Endometrium (tissue), 2 donors: ENCODE measurements around the gene MAP3K12.
"Not testable (repeated sequence)": the region's sequence is repeated elsewhere in the genome, so short reads cannot be mapped to it uniquely, and the experiment has no call there.

Experiments used
- FAIRE-seq: peaks from 2 replicates; lab custom pipeline; 2012; peaks lifted over from hg19 to GRCh38; lab: Jason Lieb, UNC
- donor health status: control.
- donor health status: control.

MAP3K12 gene

GRCh38 chr12:53499266-53500141 lies at the start of gene MAP3K12:
TSS of gene MAP3K12 (minus strand) at chr12:53499458. CDS start at chr12:53487391, 12,067 bp downstream.
- no peak for FAIRE-seq

GRCh38 chr12:53548354-53548753 lies 49.1 kb upstream of the MAP3K12 start:
- not testable (repeated sequence) for FAIRE-seq

- FAIRE-seq: no peak
These were observed 44.3 kb upstream of the MAP3K12 start for GRCh38 chr12:53543539-53543938.

GRCh38 chr12:53539526-53539925 lies 40.3 kb upstream of the MAP3K12 start:
- FAIRE-seq: no peak

- no peak for FAIRE-seq
These were observed 39.0 kb upstream of the MAP3K12 start for GRCh38 chr12:53538209-53538689.

GRCh38 chr12:53536962-53537361 lies 37.7 kb upstream of the MAP3K12 start:
- FAIRE-seq: no peak

- FAIRE-seq: no peak
These were observed 34.2 kb upstream of the MAP3K12 start for GRCh38 chr12:53533471-53533870.

GRCh38 chr12:53532524-53533445 lies 33.5 kb upstream of the MAP3K12 start:
- no peak for FAIRE-seq

- no peak for FAIRE-seq
These were observed 32.8 kb upstream of the MAP3K12 start for GRCh38 chr12:53532021-53532420.

- no peak for FAIRE-seq
These were observed 31.7 kb upstream of the MAP3K12 start for GRCh38 chr12:53530920-53531319.

- FAIRE-seq: no peak
These were observed 30.8 kb upstream of the MAP3K12 start for GRCh38 chr12:53530061-53530460.

GRCh38 chr12:53524476-53524875 lies 25.2 kb upstream of the MAP3K12 start:
- no peak for FAIRE-seq

- FAIRE-seq: no peak
These were observed 23.9 kb upstream of the MAP3K12 start for GRCh38 chr12:53523131-53523530.

- FAIRE-seq: no peak
These were observed 19.1 kb upstream of the MAP3K12 start for GRCh38 chr12:53518381-53518780.

- FAIRE-seq: no peak
These were observed 17.6 kb upstream of the MAP3K12 start for GRCh38 chr12:53516758-53517455.

GRCh38 chr12:53515291-53515680 lies 16.0 kb upstream of the MAP3K12 start:
- FAIRE-seq: no peak

GRCh38 chr12:53514628-53515290 lies 15.5 kb upstream of the MAP3K12 start:
- no peak for FAIRE-seq

- FAIRE-seq: no peak
These were observed 14.6 kb upstream of the MAP3K12 start for GRCh38 chr12:53513712-53514410.

GRCh38 chr12:53510181-53510812 lies 11.0 kb upstream of the MAP3K12 start:
- FAIRE-seq: no peak

- no peak for FAIRE-seq
These were observed 9.4 kb upstream of the MAP3K12 start for GRCh38 chr12:53508534-53509170.
